Activated CD4-positive, alpha-beta T cell treated with anti-CD3 and anti-CD28 coated beads for 4 hours (primary cell): ENCODE results near the gene UBL4A.
A peak's percentile ranks its signal among the peaks of the same experiment; 100 is the strongest.

Experiments used
- DNase-seq, 2 donors: peaks; one replicate each; pipeline ENCODE4 v3.0.0-alpha.2; 2020

UBL4A gene

DNA sequence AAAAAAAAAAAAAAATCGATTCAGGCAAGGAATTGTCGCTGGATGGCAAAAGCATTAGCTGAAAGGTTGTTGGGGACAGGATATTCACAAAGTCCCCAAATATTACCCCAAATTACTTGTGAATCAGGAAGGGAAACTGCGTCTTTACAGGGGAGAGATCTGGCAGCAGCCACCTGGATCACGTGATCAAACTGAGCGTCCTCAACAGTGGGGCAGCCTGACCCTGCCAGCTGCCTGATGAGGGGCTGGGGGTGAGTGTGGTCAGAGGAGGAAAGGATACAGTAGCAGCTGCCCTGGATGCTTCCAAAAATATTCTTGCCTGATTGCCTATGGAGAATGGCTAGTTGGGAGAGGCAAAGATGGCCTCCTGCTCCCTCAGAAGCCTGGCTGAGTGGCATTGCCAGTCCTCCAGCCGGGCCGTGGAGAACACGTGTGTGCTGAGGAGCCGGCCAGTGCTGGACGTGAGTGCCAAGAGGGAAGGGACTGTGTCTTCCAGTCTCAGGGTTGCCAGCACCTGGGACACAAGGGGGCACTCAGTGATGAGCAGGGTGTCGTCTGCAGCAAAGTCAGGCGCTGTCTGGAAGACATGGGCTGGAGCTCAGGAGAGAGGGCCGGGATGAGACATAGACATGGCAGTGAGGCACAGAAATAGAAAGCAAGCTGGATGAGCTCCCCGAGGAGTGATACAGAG is 4.4 kb downstream of the UBL4A start:
- no peak for DNase-seq

DNA sequence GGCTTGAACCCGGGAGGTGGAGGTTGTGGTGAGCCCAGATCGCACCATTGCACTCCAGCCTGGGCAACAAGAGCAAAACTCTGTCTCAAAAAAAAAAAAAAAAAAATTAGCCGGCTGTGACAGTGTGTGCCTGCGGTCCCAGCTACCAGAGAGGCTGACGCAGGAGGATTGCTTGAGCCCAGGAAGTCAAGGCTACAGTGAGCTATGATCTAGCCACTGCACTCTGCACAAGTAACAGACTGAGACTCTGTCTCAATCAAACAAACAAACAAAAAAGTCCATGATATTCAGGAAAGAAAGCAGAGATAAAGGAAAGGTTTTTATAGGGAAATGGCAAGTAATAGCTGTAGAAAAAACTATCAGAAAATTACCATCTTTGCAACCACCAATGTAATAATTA is 5.2 kb downstream of the UBL4A start:
- DNase-seq, result no peak

DNA sequence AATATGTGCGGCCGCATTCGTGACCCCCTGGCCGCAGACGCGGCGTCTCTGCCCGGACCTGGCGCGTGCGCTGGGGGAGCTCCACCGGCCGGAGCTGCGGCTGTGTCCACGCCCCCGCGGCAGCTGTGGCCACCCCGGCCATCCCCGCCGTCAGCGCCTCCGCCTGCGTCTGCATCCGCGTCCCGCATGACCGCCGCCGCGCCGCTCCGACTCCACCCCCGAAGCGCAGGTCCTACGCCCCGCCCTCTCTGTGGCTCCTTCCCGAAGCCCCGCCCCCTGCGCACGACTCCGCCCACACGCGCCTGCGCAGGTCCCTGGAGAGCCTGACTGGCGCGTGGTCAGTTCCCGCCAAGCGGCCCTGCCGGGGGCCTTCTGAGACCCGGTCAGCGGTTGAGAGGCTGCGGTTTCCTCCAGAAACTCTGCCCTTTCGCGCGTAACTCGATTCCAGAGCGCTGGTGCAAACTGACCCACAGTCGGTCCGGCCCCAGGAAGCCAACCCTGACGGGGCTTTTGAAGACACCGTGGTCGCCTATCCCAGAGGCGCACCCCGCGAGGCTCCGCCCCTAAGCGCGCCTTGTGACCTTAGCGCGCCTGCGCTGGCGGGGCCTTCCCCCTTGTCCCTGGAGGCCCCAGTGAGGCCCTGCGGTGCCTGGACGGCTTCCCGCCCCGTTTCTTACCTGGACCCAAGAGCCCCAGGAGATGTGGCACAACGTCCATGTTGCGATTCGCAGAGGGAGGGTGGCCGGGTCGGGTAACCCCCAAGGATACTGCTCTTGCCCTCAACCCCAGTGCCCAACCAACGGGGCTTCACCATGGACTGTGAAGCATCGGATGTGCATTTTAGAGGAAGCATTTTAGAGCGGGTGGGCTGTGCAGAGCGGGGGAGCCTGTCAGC is 7.4 kb downstream of the UBL4A start, which contains the start of gene LAGE3:
Gene LAGE3, minus strand, starts transcription at position 554 of the 895 bp plus-strand sequence. Its CDS starts 366 bp downstream, at position 188.
- peak; percentile 92 to 94 for DNase-seq

DNA sequence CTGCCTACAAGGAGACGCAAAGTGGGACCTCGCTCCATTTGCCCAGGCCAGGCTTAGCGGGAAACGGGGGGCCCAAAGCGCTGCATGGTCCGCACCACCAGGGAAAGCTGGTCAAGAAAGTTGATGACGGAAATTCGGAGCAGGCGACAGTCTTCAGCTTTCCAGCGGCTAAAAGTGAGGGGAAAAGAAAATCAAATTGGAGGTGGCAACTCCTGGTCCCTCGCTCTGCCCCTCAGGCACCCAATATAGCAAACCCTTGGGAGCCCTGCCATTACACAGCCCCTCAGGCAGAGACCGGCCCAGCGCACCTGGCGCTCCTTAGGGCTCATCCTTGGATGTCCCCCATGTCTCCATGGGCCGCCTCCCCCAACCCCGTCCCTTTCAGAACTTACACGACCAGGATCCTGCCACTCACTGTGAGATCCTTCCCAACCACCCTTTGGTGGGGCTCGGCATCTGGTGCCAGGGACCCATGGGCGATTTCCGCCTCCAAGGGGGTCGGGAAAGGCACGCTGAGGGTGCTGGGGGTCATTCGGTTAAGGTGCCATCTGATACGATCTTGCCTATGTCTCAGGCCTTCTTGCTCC is 8.4 kb downstream of the UBL4A start:
- no peak for DNase-seq

DNA sequence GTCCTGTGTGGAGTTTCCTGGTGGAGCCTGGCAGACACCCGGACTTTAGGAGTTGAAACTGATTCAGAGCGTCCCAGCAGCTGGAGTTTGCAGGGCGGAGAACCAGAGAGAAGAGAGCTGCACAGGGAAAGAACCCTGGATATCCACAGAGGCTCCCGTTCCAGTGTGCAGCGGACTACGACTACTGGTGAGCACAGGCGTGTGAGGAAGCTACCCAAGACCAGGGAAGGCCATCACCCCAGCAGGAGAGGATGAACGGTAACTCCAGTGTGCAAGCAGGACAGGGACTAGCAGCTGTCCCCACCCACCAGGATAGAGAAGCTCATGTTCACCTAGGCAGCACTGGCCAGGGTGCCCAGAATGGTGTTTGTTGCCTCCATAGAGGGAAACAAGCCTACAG is 9.6 kb downstream of the UBL4A start:
- no peak for DNase-seq

DNA sequence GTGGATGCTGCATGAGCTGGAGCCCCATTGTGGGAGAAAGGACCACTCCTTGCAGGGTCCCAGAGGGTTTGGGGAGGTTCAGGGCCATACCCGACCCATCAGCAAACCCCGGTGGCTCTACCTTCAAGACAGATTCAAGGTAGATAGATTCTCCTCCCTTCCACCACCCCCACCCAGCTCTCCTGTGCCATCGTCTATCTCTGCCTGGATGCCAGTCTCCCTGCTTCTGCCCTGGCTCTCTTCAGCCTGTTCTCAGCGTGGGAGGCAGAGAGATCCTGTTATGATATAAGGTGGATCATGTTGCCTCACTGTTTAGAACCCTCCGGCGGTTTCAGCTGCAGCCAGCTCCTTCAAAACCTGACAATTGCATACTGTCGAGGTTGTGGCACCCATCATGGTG is 12.7 kb downstream of the UBL4A start:
- no peak for DNase-seq

DNA sequence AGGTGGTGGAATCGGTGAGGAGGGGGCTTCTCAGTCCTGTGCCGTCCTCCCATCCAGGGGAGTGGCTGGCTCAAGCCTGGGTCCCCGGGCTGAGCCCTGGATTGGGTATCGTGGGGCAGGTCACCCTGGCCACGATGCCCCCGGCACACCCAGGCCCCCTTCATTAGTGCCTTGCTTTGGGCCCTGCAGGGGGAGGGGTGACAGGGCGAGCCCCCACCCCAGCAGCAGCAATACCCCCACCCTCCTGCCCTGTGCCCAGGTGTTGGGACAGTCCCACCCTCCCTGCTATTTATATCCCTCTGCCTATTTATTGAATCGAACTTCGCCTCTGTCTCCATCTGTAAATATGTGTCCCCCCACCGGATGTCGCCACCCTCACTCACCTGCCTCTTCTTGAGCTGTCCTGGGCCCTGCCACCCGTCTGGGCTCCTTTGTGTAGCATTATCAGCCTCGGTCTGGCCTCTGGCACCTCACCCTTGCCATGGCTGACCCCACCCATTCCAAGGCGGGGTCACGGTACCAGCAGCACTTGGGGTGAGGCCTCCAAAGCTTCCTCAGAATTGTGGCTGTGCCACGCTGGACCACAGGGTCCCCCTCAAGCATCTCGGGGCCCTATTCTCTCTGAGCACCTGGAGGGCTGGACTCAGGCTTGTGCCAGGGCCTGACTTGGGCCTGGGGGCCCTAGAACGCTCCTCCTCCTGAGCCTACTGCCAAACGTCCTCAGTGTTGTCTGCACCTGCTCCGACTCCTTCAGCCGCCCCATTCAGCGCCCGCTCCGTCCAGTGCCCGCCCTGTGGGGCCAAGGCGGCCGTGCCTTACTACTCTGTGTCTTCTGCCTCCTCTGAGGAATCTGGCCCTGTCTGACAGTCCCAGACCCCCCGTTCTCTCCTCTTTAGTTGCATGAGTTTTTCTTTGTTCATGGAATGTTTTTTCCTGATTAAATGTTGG is 13.5 kb downstream of the UBL4A start:
- DNase-seq, result no peak

DNA sequence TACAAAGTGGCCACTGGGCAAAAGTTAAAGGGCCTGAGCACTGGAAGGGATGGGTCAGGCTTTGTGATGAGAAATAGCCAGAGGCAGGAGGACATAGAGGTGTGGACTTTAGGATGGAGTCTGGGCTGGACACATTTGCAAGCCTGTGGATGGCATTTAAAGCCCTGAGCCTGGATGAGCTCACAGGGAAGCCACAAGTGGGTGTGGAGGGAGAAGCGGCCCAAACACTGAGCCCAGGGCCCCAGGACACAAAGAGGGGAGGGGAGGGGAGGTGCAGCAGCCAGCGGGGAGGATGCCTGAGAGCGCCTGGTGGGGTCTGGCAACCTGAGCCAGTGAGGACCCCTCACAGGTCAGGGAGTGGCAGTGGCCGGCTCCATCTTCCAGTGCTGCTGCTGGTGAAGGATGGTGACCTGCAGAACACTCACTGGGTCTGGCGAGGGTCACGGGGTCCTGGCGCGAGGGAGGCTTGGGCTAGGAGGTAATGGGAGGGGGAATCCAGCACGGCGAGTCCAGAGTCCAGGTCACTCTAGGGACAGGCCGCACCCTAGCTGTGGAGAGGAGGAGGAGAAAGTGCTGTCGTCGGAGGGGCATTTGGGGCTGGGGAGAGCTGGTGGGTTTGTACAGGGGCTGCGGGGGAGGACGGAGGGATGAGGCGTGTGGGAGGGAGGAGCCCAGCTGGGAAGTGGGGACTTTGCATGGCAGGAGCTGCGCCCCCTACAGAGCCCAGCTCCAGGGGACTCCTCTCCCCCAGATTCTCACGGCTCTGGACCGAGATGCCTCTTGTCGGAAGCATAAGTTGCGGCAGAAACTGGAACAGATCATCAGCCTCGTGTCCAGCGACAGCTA is 14.4 kb downstream of the UBL4A start:
- no peak for DNase-seq

DNA sequence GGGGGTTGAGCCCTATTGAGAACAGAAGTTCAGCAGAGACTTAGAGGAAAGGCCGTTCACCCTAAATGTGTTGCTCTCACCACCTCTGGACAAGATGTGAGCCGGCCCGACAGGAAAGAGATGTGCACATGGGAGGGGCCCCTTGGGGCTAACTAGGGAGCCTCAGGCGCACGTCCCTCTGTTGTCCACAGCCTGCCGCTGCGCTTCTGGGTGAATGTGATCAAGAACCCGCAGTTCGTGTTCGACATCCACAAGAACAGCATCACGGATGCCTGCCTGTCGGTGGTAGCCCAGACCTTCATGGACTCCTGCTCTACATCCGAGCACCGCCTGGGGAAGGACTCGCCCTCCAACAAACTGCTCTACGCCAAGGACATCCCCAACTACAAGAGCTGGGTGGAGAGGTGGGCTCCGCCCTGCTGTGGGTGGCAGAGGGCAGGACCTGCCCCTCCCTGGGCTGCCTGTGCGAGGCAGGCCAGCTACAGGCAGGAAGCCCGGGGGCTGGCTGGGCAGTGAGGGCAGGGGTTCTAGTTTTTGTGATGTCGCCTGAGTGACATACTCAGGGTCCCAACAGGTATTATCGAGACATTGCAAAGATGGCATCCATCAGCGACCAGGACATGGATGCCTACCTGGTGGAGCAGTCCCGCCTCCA is 15.4 kb downstream of the UBL4A start:
- DNase-seq, result no peak

DNA sequence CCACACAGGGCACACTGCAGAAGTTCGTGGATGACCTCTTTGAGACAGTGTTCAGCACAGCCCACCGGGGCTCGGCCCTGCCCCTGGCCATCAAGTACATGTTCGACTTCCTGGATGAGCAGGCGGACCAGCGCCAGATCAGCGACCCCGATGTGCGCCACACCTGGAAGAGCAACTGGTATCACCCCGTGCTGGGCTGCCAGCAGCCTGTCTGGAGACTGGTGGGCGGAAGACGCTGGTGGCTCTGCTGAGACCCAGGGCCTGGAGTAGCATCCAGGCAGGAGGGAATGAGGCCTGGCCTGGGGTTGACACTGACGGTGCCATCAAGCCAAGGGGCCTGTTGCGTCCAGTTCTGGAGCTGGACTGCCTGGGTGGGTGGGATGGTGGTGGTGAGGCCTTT is 16.0 kb downstream of the UBL4A start:
- DNase-seq, result no peak

DNA sequence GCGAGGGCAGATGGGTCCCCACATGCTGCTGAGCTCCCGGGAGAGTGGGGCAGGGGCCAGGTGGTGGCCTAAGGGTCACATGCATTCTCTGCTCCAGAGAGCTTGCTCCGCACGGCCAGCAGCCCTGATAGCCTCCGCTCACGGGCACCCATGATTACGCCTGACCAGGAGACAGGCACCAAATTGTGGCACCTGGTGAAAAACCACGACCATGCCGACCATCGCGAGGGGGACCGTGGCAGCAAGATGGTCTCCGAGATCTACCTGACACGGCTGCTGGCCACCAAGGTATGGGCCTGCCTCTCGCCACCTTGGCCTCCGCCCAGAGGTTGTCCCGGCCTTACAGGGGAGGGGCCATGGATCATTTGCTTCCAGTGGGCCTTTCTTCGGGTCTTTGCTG is 16.5 kb downstream of the UBL4A start:
- DNase-seq, result no peak

DNA sequence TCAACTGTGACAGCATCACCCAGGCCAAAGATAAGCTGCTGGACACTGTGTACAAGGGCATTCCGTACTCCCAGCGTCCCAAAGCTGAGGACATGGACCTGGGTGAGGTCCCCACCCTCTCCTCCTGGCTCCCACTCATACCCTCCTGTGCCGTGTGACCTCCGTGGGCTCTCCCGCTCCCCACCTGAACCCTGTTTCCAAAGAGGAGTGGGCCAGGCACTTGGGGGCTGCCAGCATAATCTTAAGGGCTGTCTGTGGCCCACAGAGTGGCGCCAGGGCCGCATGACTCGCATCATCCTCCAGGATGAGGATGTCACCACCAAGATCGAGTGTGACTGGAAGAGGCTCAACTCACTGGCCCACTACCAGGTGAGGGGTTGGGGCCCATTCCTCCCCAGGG is 17.3 kb downstream of the UBL4A start:
- DNase-seq, result no peak

DNA sequence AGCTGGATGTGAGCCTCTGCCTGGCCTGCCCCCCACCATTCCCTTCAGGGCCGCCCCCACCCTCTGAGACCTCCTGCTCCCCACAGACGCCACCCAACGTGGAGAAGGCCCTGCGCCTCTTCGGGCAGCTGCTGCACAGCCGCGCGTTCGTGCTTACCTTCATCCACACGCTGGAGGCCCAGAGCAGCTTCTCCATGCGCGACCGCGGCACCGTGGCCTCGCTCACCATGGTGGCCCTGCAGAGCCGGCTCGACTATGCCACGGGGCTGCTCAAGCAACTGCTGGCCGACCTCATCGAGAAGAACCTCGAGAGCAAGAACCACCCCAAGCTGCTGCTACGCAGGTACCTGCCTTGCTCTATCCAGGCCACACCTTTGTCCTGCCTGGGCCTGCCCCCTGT is 18.2 kb downstream of the UBL4A start:
- no peak for DNase-seq

DNA sequence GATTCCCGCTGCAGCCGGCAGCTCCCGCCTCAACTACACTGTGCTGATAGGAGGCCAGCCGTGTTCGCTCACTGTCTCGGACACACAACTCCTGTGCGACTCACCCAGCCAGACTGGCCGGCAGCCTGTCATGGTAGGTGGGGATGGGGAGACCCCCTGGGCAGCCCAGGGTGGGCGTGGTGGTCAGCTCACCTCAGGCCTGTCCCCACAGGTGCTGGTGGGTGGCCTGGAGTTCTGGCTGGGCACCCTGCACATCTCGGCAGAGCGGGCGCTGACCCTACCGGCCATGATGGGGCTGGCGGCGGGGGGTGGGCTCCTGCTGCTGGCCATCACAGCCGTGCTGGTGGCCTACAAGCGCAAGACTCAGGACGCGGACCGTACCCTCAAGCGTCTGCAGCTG is 18.9 kb downstream of the UBL4A start:
- no peak for DNase-seq

DNA sequence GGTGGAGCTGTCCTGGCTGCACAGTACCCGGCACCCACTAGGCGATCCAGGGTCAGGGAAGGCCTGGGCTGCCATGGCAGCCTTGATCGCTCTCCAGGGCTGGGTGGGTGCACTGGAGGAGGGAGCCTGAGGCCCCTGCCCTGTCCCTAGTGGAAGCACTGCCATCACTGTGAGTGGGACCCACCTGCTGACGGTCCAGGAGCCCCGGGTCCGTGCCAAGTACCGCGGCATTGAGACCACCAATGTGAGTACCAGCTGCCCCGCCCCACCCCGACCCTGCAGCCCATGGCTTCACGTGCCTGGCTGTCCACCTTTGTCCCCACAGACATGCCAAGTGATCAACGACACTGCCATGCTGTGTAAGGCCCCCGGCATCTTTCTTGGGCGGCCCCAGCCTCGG is 19.5 kb downstream of the UBL4A start:
- DNase-seq, result no peak

DNA sequence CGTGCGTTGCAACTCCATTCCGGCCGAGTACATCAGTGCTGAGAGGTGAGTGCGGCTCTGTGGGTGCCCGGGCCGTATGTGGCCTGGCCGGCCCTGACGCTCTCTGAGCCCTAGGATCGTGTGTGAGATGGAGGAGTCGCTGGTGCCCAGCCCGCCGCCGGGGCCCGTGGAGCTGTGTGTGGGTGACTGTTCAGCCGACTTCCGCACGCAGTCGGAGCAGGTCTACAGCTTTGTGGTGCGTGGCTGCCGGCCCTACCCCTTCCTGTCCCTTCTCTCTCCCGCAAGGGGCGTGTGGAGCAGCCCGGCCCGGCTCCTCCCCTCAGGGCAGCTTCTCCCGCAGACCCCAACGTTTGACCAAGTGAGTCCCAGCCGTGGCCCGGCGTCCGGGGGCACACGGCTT is 20.4 kb downstream of the UBL4A start:
- DNase-seq, result no peak

DNA sequence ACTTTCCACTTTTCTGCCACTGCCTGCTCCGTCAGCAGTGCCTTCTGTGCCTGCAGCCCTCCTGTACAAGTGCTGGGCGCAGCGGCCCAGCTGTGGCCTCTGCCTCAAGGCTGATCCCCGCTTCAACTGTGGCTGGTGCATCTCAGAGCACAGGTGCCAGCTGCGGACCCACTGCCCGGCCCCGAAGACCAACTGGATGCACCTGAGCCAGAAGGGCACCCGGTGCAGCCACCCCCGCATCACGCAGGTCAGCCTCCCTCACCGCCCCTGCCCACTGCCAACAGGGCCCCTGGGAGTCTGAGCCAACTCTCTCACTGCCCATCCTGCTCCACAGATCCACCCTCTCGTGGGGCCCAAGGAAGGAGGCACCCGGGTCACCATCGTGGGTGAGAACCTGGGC is 20.8 kb downstream of the UBL4A start:
- no peak for DNase-seq

DNA sequence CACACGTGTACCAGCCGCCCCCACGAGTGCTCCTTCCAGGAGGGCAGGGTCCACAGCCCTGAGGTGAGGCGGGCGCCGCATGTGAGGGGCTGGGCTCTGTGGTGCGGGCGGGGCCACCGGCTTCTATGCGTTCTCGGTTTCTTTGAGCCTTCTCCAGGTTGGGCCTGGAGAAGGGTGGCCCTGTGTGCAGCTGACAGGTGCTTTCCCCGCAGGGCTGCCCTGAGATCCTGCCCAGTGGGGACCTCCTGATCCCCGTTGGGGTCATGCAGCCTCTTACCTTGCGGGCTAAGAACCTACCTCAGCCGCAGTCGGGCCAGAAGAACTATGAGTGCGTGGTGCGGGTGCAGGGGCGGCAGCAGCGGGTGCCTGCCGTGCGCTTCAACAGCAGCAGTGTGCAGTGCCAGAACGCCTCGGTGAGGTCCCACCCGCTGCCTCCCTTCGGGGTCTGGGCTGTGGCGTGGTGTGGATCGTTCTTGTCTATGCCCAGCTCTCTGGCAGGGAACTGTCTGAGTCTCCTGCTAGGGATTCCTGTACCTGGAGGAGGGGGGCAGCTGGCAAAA is 21.5 kb downstream of the UBL4A start:
- DNase-seq, result no peak

DNA sequence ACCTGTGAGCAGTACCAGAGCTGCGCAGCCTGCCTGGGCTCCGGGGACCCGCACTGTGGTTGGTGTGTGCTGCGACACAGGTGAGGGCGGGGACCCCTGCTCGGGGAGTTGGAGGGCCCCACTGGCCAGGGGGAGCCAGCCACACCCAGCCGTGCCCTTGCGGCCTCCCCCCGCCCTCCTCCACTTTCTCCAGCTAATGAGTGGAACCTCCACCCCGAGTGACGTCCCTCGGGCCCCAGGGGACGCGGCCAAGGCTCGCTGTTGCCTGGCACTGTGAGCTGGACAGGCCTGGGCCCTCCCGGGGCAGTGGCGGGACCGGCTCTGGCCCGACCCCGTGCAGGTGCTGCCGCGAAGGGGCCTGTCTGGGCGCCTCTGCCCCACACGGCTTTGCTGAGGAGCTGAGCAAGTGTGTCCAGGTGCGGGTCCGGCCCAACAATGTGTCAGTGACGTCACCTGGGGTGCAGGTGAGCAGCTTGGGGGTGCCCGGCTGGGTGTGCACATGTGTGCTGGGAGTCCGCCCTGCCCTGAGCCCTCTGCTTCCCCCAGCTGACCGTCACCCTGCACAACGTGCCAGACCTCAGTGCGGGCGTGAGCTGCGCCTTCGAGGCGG is 22.7 kb downstream of the UBL4A start:
- DNase-seq, result no peak

DNA sequence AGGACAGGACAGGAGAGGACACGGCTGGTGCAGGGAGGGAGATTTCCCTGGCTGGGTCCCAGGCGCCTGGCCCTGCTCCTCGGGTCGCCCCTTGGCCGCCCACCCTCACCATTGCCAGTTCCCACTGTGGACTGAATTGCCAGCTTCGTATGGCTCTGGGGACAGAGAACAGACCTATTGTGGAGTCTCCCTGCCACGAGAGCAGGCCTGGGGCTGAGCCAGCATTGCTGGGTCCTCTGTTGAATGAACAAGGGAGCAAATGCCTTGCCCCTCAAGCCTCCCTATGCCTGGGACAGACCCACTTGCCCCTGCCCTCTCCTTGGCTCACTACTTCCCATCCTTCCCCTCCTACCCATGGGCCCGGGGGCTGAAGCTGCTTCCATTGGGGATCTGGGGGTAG is 24.0 kb downstream of the UBL4A start:
- DNase-seq, result no peak

DNA sequence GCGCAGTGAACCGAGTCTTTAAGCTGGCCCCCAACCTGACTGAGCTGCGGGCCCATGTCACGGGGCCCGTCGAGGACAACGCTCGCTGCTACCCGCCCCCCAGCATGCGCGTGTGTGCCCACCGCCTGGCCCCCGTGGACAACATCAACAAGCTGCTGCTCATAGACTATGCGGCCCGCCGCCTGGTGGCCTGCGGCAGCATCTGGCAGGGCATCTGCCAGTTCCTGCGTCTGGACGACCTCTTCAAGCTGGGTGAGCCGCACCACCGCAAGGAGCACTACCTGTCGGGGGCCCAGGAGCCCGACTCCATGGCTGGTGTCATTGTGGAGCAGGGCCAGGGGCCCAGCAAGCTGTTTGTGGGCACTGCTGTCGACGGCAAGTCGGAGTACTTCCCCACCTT is 26.1 kb downstream of the UBL4A start:
- DNase-seq, result no peak
